NOMO-1 treated with DMSO at 0.1 percent for 48 hours (cell line): ENCODE data around the gene ZMIZ2.
"Not testable (repeated sequence)": the region's sequence is repeated elsewhere in the genome, so short reads cannot be mapped to it uniquely, and the experiment has no call there.

Experiments used
- DNase-seq: peaks from one replicate; lab custom pipeline; 2025; ENCODE audit not compliant: unreplicated experiment; lab: John Stamatoyannopoulos, UW

Gene ZMIZ2

GRCh38 chr7:44748045-44748947, at the start of gene ZMIZ2:
TSS of gene ZMIZ2 (plus strand) at chr7:44748847. CDS start at chr7:44756250, 7,403 bp downstream.
- DNase-seq = peak; percentile 71

GRCh38 chr7:44699598-44699997, 49.0 kb upstream of the ZMIZ2 start:
- DNase-seq = not testable (repeated sequence)

- no peak for DNase-seq
Measured at GRCh38 chr7:44700322-44700721, 48.3 kb upstream of the ZMIZ2 start.

- not testable (repeated sequence) for DNase-seq
Measured at GRCh38 chr7:44703391-44703790, 45.3 kb upstream of the ZMIZ2 start.

GRCh38 chr7:44703921-44704320, 44.7 kb upstream of the ZMIZ2 start:
- DNase-seq = no peak

GRCh38 chr7:44705434-44705833, 43.2 kb upstream of the ZMIZ2 start:
- DNase-seq = no peak

GRCh38 chr7:44706788-44707557, 41.7 kb upstream of the ZMIZ2 start:
- no peak for DNase-seq

- DNase-seq = no peak
Measured at GRCh38 chr7:44707558-44708230, 41.0 kb upstream of the ZMIZ2 start.

GRCh38 chr7:44709011-44709915, 39.4 kb upstream of the ZMIZ2 start:
- DNase-seq = no peak

GRCh38 chr7:44709945-44710596, 38.6 kb upstream of the ZMIZ2 start:
- DNase-seq = no peak

GRCh38 chr7:44711528-44711927, 37.1 kb upstream of the ZMIZ2 start:
- DNase-seq = no peak

- no peak for DNase-seq
Measured at GRCh38 chr7:44712012-44712411, 36.6 kb upstream of the ZMIZ2 start.

GRCh38 chr7:44713141-44713540, 35.5 kb upstream of the ZMIZ2 start:
- DNase-seq = no peak

GRCh38 chr7:44713680-44714335, 34.8 kb upstream of the ZMIZ2 start:
- DNase-seq = peak; percentile 32

- no peak for DNase-seq
Measured at GRCh38 chr7:44716205-44716604, 32.4 kb upstream of the ZMIZ2 start.

GRCh38 chr7:44720301-44720700, 28.3 kb upstream of the ZMIZ2 start:
- DNase-seq = no peak

GRCh38 chr7:44724276-44724675, 24.4 kb upstream of the ZMIZ2 start:
- no peak for DNase-seq

GRCh38 chr7:44726250-44726649, 22.4 kb upstream of the ZMIZ2 start:
- not testable (repeated sequence) for DNase-seq

GRCh38 chr7:44727158-44727936, 21.3 kb upstream of the ZMIZ2 start:
- no peak for DNase-seq
